Measurements from ENCODE around the gene RFXANK.

Gene RFXANK

DNA sequence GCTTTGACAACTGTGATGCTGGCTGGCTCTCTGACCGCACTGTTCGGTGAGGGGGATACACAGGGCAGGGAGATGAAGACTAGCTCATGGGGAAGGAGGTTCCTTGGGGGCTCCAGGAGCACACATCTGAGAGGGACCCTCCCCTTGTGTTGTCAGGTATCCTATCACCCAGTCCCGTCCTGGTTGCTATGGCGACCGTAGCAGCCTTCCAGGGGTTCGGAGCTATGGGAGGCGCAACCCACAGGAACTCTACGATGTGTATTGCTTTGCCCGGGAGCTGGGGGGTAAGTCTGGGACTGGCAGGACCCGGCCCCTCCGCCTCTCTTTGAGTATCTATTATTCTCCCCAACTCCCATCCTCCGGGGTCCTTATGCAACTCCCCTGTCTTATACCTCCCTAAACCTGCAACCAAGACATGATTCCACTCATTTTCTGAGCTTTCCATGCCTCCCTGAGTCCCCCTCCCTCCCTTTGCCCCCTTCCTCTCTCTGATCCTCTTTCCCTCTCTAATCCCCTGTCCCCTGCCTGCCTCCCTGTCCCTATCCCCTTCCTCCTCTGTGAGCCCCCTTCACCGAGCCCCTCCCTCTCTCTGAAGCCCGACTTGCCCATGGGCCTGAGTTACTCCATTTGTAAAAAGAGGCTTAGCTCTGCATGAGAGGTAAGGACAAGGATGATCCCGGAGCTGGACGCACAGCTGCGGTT is 32.2 kb downstream of the RFXANK start:
- no peak for TF ChIP-seq CTCF (IDR thresholded peaks at IDR 0.05)

- TF ChIP-seq CTCF (IDR thresholded peaks at IDR 0.05), result peak; percentile 51
These were observed 32.9 kb downstream of the RFXANK start for GRCh38 chr19:19224852-19225494.

- TF ChIP-seq CTCF (IDR thresholded peaks at IDR 0.05), result no peak
These were observed 34.1 kb downstream of the RFXANK start for GRCh38 chr19:19226204-19226603.

GRCh38 chr19:19226663-19227062 is 34.6 kb downstream of the RFXANK start:
- TF ChIP-seq CTCF (IDR thresholded peaks at IDR 0.05), result no peak

GRCh38 chr19:19227217-19227616 is 35.2 kb downstream of the RFXANK start:
- no peak for TF ChIP-seq CTCF (IDR thresholded peaks at IDR 0.05)

GRCh38 chr19:19229701-19230100 is 37.6 kb downstream of the RFXANK start:
- TF ChIP-seq CTCF (IDR thresholded peaks at IDR 0.05), result no peak

GRCh38 chr19:19230999-19231398 is 38.9 kb downstream of the RFXANK start:
- TF ChIP-seq CTCF (IDR thresholded peaks at IDR 0.05), result no peak
